ENCODE data around the gene TBX3.
A peak's percentile ranks its signal among the peaks of the same experiment; 100 is the strongest.

Gene TBX3

DNA sequence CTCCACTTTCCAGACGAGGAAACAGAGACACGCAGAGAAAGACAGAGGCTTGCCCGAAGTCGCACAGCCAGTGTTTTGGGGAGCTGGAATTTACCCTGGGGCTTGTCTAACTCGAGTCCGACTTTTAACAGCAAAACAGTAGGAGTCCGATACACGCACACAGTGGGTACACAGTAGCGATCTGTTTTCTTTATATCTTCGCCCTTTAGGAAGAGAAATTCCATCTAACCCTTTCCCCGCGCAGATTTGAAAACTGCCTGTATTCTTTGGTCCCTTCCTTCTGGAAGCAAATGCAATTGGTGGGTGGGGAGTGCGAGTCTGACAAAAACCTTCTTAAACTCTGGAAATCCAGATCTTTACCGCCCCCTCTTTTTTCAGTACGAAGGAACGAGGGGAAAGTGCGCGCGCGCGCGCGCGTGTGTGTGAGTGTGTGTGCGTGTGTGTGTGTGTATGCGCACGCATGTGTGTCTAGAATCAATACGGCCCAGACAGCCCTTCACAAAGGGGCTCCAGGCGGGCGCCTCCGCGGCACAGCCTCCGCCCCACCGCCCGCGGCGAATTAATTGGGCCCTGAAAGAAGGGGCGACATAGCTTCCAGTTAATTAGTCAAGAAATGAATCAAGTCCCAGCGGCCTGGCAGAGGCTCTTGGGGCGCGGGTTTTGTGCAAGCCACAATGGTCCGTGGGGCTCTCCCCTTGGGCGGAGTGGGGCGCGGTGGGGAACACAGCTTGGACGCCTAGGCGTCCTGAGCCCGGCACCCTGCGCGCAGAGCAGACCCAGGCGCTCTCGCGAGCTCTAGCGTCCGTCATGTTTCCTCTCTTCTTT is 14.0 kb upstream of the TBX3 start:
- peak overlapping the region in 2 of 21 experiments; percentile 38 to 57 for H3K27ac ChIP-seq
- H3K4me3 ChIP-seq: peak overlapping the region in 1 of 7 experiments; percentile 17

DNA sequence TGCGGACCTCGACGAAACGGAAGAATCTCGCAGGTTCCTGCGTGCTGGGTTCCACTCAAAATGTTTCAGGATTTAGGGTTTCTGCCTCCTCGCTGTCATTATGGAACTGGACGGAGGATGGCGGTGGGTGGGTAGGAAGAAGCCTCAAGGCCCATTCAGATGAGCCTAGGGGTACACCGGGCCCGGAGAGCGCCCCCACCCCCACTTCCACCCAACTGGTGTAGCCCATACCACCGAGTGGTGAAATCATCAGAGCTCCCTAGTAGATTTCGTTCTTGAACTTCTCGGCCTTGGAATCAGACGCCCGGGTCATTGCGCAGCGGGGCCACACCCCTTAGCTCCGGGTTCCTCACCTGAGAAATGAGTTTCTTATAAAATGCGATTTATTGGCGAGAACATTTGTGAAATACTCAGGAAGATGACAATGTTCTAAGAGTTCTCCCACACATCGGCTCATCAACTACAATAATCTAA is 13.3 kb upstream of the TBX3 start:
- Histone ChIP-seq H3K27ac (no peak overlapping the region), H3K4me3 (no peak overlapping the region)

DNA sequence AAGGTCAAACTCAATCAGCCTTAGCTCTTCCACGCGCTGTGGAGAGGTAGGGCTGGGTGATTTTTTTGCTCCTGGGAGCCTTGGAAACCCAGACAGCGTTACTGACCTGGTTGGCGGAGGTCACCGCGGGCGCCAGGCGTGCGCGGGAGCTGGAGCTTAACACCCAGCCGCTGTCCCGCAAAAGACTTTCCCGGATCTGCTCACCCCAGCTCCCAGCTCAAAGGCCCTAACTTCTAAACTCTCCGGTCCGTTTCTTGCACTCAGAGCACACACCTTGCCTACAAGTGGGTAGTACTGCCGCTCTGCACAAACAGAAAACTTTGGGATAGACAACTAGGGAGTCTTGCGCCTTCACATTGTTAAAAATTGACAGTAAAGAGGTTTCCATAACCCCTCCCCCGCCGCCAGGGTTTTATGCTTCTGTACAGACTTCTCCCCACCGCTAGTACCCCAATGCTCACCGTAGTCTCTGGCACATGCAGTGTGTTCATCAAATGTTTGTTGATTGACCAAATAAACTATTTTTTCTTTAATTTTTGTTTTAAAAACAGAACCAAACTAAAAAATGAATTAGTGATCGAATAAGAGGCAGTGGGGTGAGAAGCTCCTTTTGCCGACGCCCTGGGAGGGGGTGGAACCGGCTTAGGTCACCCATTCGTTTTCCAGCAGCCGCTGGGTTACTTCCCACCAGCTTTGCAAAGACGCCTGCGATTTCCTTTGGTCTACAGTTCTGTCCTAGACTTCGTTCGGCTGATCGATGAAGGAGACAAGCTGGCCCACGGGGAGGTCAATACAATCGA is 12.7 kb upstream of the TBX3 start:
- H3K4me3 ChIP-seq: no peak overlapping the region

DNA sequence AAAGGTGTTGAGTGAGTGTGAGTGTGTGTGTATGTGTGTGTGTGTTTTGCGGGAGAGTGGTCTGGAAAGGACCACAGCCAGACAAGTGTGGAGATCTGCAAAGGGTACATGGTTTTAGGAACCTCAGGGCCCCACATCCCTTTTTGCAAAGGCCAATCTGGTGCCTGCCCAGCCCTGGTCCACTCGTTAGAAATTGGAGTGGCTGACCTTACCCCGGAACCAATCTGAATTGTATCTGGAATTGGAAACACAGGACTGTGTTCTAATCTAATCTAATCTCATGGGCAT is 11.3 kb upstream of the TBX3 start:
- H3K27ac ChIP-seq: peak overlapping the region in 1 of 21 experiments; percentile 40
- H3K4me3 ChIP-seq: no peak overlapping the region

More for the DNA sequence above, 12.7 kb upstream of the TBX3 start:
- H3K27ac ChIP-seq: no peak overlapping the region

DNA sequence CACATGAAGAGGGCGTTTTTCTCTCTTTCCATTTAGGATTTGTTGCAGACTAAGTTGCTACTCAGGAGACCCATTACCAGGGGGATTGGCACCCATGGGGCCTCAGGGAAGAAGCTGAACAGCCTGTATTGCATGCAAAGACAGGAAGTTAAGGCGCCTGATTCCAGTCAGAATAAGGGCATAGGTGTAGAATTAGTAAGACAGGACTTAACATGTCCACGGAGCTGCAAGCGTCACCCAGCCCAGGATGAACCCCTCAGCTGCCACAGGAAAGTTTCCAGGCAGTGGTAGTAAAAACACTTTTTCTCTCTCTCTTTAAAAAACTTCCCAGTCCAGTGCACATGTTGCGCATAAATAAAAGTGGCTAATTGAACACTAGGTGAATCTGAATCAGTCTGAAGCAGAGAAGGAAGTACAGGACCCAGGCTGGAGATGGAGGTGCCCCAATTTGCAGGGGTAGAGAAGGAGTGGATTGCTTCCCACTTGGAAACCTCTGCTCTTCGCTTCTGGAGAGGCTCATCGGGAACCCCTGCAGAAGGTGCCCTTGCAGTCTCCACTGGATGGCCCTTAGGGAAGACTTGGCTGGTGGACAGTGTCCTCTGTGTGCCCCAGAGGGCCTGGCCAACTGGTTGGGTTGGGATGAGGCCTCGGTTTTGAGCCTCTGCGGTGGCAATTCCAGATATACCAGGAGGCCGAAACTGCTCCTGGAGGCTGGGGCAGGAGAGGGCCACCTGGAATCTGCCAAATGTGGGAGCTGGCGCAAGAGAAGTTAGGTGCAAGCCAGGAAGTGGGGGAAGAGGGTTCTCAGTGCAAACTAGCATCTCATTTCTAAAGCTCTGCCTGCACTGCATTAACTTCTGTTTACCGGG is 10.7 kb upstream of the TBX3 start:
- peak overlapping the region in 1 of 21 experiments; percentile 40 for H3K27ac ChIP-seq

DNA sequence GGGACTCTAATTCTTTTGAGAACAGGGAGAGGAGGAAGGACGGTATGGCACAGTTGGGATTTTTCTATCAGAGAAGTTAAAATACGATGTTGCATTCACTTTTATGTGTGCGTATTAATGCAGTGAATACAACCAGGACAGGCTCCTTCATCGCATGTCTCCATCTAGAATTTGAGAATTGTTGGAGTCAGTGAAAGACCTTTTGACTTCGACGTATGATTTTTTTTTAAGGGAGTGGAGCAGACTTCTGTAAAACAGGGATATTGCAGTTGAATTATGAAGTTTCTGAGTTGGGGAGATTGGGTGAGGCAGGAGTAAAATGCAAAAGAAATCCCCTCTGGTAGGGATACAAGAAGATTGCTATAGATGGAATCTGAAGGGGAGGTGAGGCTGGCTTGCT is 9.6 kb upstream of the TBX3 start:
- no peak overlapping the region for H3K4me3 ChIP-seq
- H3K27ac ChIP-seq: peak overlapping the region in 3 of 21 experiments; percentile 76 to 87 (median 84)

More for the DNA sequence above, 10.7 kb upstream of the TBX3 start:
- no peak overlapping the region for H3K4me3 ChIP-seq

DNA sequence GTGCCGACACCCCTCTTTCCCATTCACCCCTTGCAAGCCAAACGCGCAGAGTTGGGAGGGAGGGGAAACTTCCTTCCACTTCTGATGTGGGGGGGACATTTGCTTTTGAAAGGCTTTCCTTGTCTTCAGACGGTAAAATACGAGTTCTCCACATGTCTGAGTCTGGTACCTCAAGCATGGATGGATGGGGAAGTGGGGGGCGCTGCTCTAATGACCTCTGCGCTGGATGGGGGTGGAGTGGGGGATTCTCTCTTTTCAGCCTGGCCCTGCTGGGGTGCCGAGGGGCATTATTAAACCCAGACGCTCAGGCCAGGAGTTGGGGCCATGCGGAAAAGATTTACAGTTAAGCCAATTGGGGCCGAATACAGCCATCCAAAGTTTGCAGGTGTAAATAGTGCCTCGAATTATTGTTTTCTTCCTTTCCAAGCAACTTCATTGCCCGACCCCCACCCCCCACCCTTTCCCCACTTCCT is 9.1 kb upstream of the TBX3 start:
- H3K27ac ChIP-seq: peak overlapping the region in 8 of 21 experiments; percentile 16 to 87 (median 76)
- H3K4me3 ChIP-seq: peak overlapping the region in 6 of 7 experiments; percentile 3 to 38 (median 26)

DNA sequence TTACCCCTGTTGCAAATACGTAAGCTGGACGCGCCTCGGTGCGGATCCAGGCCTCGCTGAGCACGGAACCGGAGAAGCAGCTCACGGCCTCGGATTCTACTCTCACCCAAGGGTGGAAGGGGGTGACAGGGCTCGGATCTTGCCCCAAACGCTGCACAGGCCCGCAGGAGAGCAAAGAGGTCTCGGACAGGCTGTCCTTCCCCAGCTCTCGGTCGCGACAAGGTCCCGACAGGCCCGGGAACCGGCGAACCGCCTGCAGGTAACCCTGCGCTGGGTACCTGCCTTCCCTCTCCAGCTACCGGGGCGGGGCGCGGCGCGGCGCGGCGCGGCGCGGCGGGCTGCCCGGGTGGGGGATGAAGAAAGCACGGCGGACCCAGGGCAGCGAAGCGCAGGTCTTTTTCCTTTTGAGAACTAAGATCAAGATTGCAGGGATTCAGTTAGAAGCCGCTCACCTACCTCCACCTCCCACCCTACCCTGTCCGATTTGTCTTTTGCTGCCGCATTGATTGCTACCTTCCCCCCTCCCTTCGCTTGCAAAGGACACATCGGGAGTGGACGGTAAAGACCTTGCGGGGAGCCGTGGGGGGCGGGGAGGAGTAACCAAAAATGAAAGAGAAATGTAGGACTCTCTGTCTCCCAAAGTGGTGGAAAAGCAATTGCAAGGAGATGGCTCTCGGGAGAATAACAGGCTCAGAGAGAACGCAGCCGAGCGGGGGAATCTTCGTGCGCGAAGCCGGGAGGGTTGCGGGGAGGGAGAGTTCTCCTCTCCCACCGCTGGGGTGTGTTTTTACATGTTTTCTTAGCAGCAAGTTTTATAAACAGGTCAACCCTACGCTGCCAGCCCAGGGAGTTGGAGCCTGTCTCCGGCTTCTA is 8.4 kb upstream of the TBX3 start:
- peak overlapping the region in 11 of 21 experiments; percentile 17 to 87 (median 75) for H3K27ac ChIP-seq
- H3K4me3 ChIP-seq: peak overlapping the region in 6 of 7 experiments; percentile 3 to 38 (median 26)

DNA sequence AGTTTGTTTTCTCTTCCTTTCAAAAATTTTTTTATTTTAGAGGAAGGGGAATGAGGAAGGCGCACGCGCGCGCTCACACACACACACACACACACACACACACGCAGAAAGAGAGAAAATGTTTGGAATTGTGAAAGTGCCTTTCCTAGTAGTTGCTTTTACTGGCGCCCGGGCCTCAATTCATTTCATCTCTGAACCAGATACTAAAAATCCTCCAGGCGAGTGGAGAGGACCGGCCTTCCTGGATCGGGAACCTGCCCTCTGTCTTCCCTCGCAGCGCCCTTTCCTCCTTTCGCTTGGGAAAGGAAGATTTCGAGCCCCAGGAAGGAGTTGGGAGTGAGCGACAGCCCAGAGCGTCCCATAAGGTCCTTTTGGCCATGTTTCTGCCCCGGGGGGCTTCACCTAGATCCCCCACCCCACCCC is 7.8 kb upstream of the TBX3 start:
- H3K4me3 ChIP-seq: peak overlapping the region in 6 of 7 experiments; percentile 3 to 38 (median 26)

DNA sequence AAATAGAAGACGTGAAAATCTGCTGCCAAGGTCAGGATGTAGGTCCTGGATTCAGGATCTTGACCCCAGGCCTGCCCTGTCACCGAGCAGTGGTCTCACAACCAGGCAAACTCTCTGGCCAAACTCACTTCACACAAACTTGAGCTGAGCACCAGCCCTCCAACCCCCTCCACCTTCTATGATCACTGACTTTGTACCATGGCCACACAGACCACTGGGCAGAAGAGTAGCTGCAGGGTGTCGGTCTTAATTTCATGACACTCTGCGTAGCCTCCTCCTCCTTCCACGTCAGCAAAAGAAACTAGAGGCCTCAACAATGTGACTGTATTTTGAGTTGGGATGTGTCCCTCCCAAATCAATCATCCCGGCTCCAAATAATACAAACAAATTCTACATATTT is 7.2 kb upstream of the TBX3 start:
- no peak overlapping the region for H3K4me3 ChIP-seq
- H3K27ac ChIP-seq: peak overlapping the region in 6 of 21 experiments; percentile 73 to 87 (median 78)

More for the DNA sequence above, 7.8 kb upstream of the TBX3 start:
- peak overlapping the region in 11 of 21 experiments; percentile 17 to 87 (median 75) for H3K27ac ChIP-seq

DNA sequence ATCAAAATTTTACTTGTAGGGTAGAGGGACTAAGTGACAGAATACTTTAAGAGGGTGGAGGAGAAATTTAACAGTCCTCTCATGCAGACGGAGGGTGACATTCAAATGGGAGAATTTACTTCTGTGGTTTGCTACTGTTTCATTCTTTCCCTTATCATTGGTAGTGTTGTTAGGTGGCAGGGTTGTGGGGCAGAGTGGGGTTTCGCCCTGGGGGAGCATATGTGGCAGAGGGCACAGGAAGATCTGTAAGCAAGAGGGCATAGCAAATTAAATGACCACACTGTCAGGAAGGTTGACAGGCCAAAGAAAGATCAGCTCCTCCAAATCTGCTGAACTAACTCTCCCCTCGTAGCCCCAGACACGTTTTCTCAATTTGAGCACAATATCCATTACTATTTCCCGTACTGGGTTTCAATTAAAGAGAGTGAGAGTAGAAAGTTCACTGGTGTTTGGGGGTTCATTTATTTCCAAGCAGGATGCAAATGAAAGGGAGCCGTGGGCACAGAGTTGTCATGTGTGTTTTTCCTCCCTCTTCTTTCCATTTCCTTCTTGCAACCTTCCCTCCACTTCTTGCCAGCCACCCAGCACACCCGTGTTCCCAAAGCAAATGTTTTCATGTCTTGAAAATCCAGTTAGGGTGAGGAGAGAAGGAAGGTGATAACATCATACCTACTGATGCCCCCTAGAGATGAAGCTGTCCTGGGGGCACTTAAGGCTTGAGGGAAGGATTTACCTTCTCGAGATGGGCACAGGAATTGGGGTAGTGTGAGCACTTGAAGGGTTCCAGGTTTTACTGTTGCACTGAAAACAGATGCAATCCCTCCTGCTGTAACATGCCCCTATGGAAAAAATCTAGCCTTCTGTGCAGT is 6.5 kb upstream of the TBX3 start:
- Histone ChIP-seq H3K27ac (peak overlapping the region in 1 of 21 experiments; percentile 30), H3K4me3 (no peak overlapping the region)

DNA sequence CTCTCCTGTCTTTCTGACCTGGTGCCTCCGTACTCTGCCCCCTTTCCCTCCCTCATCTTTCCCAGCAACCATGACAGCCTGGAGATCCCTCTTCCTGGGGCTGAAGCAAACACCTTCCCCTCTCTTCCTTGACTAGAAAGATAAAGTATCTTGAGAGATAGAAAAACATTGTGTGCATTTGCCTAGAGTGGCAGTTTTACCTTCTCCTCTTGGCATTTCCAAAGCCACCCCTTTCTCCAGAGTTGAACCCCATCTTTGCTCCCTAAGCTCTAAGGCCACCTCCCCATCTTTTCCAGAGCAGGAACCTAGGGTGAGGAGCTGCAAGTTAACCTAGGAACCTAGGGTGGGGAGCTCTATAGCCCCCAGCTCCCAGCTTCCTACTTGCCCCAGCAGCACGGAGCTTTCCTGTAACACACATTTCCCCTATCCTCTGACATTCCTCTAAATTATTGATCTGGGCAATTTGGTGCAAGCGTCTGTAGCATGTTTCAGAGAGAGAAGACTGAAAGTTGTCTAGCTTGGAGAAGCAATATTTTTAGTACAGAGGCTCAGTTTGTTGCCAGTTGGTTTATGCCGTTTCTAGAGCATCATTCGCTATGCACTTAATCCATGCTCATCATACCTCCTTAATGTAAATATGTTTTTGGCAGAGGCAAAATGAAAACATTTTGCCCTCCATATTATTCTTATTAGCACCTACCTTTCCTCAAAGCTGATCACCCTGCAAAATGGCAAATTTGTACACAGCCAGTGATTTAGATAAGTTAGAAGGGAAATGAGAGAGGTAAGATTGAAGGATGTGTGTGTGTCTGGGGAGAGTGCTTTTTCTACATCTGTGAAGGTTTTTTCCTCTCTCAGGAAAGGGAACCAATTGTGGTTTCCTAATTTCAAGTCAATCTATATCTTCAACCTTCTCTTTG is 5.4 kb upstream of the TBX3 start:
- Histone ChIP-seq H3K27ac (no peak overlapping the region), H3K4me3 (no peak overlapping the region)

DNA sequence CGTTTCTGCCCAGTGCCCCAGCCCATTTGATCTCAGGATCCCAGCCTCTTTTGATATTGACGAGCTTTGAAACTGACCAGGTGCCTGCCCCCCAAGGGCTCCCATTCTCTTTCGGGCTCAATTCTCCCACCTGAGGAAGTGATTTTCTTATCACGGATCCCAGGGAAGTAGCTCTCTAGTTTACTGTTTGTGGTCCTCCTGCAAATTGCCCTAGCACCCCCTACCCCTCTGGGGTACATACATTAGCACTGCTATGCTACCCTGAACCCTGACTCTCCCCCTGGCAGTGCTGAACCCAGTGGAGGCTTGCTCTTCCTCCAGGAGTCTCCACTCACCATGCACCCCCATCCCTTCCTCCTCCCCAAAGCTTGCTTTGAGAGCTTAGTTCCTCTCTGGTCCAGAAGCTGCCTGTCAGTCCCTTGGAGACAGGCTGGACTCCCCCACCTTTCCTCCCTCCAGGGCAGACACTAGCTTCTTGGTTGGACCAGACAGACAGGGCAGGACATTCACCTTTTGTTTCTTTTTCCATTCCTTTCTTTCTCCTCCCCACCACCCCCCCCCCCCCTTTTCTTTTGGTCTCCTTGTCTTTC is 4.4 kb upstream of the TBX3 start:
- no peak overlapping the region for H3K27ac ChIP-seq

DNA sequence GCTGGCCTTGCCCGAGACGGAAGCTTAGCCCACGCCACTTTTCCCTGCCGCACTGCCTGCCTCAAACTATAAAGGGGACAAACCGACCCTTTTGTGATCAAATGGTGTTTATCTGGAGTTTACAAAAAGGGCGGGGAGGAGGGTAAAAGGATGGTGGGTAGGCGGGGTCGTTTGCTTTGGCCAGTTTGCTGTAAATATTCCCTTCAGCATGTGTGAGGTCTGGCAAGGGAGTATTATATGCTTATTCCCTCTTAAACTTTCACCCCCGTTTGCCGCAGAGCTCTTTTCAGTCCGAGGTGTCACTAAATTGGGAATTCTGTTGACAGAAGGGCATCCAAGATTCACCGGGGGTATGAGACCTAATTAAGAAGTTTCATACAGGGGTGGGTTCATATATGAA is 3.8 kb upstream of the TBX3 start:
- H3K27ac ChIP-seq: no peak overlapping the region
- H3K4me3 ChIP-seq: no peak overlapping the region

More for the DNA sequence above, 4.4 kb upstream of the TBX3 start:
- no peak overlapping the region for H3K4me3 ChIP-seq

DNA sequence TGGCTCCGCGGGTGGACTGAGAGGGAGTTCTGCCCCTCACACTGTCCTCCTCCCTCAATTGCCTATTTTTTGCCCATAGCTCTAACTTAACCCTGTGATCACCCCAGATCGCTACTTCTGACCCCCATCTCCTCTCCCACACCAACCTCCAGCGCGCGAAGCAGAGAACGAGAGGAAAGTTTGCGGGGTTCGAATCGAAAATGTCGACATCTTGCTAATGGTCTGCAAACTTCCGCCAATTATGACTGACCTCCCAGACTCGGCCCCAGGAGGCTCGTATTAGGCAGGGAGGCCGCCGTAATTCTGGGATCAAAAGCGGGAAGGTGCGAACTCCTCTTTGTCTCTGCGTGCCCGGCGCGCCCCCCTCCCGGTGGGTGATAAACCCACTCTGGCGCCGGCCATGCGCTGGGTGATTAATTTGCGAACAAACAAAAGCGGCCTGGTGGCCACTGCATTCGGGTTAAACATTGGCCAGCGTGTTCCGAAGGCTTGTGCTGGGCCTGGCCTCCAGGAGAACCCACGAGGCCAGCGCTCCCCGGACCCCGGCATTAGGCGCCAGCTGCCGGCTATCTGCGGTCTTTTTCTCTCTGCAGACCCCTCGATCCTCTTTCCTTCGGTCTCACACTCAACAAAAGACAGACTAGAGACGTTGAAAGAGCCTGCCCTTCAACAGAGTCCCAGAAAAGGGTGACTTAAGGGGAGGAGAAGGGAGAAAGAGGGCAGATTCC is 3.0 kb upstream of the TBX3 start:
- no peak overlapping the region for H3K4me3 ChIP-seq

DNA sequence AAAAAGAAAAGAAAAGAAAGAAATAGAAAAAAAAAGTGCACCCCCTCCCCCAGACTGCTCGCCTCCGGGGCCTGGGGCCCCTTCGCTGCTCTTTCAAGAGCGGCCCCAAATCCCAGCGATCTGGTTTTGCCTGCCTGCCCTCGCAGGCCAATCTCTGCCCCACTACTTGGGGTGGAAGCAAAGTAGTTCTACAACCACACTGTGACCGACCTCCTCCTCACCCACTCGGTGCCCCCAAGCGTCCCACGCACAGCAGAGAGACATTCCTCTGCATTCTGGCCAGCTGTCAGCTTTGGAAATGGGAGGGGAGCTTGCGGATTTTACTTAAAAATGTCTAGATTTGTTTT is 2.4 kb upstream of the TBX3 start:
- Histone ChIP-seq H3K4me3 (no peak overlapping the region), H3K27ac (no peak overlapping the region)

More for the DNA sequence above, 3.0 kb upstream of the TBX3 start:
- H3K27ac ChIP-seq: no peak overlapping the region

All from skin epidermis (tissue), 12 donors.